ENCODE results near the gene CYTIP. TPM values are rescaled to one million over a fixed set of nuclear protein-coding genes. Genes with fewer than 3 reads are reported as not detected.

The CYTIP gene
- total RNA-seq, 1 experiment from 2014 or later, result 0.57 TPM

DNA sequence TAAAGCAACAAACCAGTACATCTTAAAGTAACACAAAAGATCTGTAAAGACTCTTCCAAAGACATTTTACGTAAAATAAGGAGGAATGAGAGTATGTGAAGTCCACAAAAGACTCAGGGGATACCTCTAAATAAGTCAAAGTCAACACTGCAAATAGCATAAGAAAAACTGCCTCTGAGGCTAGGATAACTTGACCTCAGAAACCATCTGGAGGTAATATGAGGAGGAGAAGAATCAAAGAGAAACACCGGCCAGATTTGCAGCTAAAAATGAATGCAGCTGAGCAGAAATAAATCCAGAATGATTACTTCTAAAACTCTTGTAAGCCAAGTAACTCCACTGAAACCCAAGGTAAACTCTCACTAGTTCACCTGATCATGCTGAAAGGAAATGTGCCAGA lies 66.0 kb downstream of the CYTIP start:
- in situ Hi-C loops (cut with HindIII; ENCODE audit: low pct_unique_long_range_greater_than_20kb, low sequenced_read_pairs), result no loop called here
- ATAC-seq, result no peak
- intact Hi-C loops (cut with micrococcal nuclease; ENCODE audit: unreplicated experiment), result no loop called here
- CTCF ChIA-PET, result no interaction called here
- Histone ChIP-seq H3K27me3 (ENCODE audit: control insufficient read depth, insufficient read depth, low read length) (no peaks in the 10 kb centered on the region), H3K9me3 (ENCODE audit: control insufficient read depth, insufficient read depth, low read depth, low read length) (no peaks in the 10 kb centered on the region), H3K4me1 (ENCODE audit: control insufficient read depth, insufficient read depth, low read length) (no peaks in the 10 kb centered on the region), H3K4me3 (ENCODE audit: low read depth in 2 of 2, low read length in 2 of 2) (no peak overlapping the region), H3K36me3 (ENCODE audit: control insufficient read depth, insufficient read depth, low read length) (no peaks in the 10 kb centered on the region), H3K27ac (ENCODE audit: low read length) (no peak overlapping the region)
- TF ChIP-seq TCF7L2 (IDR thresholded peaks at IDR 0.05; ENCODE audit: low read depth, low read length) (no peak), REST (IDR thresholded peaks at IDR 0.05; ENCODE audit: insufficient read depth in 1 of 2, low read depth in 2 of 2, low read length in 1 of 2) (no peak), POLR2AphosphoS5 (IDR thresholded peaks at IDR 0.05; ENCODE audit: low read depth, low read length) (no peak), SIN3A (IDR thresholded peaks at IDR 0.05; ENCODE audit: borderline replicate concordance, insufficient read depth, low read depth, low read length) (no peak)
- TF ChIP-seq, protein P1, sequence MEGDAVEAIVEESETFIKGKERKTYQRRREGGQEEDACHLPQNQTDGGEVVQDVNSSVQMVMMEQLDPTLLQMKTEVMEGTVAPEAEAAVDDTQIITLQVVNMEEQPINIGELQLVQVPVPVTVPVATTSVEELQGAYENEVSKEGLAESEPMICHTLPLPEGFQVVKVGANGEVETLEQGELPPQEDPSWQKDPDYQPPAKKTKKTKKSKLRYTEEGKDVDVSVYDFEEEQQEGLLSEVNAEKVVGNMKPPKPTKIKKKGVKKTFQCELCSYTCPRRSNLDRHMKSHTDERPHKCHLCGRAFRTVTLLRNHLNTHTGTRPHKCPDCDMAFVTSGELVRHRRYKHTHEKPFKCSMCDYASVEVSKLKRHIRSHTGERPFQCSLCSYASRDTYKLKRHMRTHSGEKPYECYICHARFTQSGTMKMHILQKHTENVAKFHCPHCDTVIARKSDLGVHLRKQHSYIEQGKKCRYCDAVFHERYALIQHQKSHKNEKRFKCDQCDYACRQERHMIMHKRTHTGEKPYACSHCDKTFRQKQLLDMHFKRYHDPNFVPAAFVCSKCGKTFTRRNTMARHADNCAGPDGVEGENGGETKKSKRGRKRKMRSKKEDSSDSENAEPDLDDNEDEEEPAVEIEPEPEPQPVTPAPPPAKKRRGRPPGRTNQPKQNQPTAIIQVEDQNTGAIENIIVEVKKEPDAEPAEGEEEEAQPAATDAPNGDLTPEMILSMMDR (IDR thresholded peaks at IDR 0.05), result no peak
- no peak for DNase-seq (ENCODE audit: low read depth, low spot score)
- POLR2A ChIA-PET, result no interaction called here
- BruUV-seq (replicated peaks), result no TSS peak

- Histone ChIP-seq H3K36me3 (ENCODE audit: control insufficient read depth, insufficient read depth, low read length) (no peaks in the 10 kb centered on the region), H3K4me3 (ENCODE audit: low read depth in 2 of 2, low read length in 2 of 2) (no peak overlapping the region), H3K27me3 (ENCODE audit: control insufficient read depth, insufficient read depth, low read length) (no peaks in the 10 kb centered on the region), H3K4me1 (ENCODE audit: control insufficient read depth, insufficient read depth, low read length) (no peaks in the 10 kb centered on the region), H3K27ac (ENCODE audit: low read length) (no peak overlapping the region), H3K9me3 (ENCODE audit: control insufficient read depth, insufficient read depth, low read depth, low read length) (no peaks in the 10 kb centered on the region)
- in situ Hi-C loops (cut with HindIII; ENCODE audit: low pct_unique_long_range_greater_than_20kb, low sequenced_read_pairs), result no loop called here
- intact Hi-C loops (cut with micrococcal nuclease; ENCODE audit: unreplicated experiment), result no loop called here
- ChIA-PET POLR2A (no interaction called here), CTCF (no interaction called here)
- TF ChIP-seq SIN3A (IDR thresholded peaks at IDR 0.05; ENCODE audit: borderline replicate concordance, insufficient read depth, low read depth, low read length) (no peak), REST (IDR thresholded peaks at IDR 0.05; ENCODE audit: insufficient read depth in 1 of 2, low read depth in 2 of 2, low read length in 1 of 2) (no peak), POLR2AphosphoS5 (IDR thresholded peaks at IDR 0.05; ENCODE audit: low read depth, low read length) (no peak), TCF7L2 (IDR thresholded peaks at IDR 0.05; ENCODE audit: low read depth, low read length) (no peak)
- TF ChIP-seq, protein P1 (IDR thresholded peaks at IDR 0.05), result no peak
- BruUV-seq (replicated peaks), result no TSS peak
- DNase-seq (ENCODE audit: low read depth, low spot score) (no peak), ATAC-seq (no peak)
Measured at GRCh38 chr2:157376041-157376440, 67.8 kb downstream of the CYTIP start.

Data from Panc1 (cell line).